Common myeloid progenitor, CD34-positive (primary cell): ENCODE data around the gene ADGRL3.

Experiments used
- CTCF ChIA-PET: fragments of 350-600 bp; sonication (Branson Sonifier 250); formaldehyde crosslinking; loops from one replicate; lab custom pipeline; 2021; ENCODE audit warnings: antibody characterized with exemption; lab: Charles Lee
- POLR2A ChIA-PET: fragments of 350-600 bp; sonication (Branson Sonifier 250); formaldehyde crosslinking; loops from one replicate; lab custom pipeline; 2021; ENCODE audit warnings: antibody characterized with exemption; lab: Charles Lee
- DNase-seq, 3 donors: peaks; one replicate each; pipeline versions ENCODE4 v3.0.0 to v3.0.0-alpha.2; 2013
- H3K27ac ChIP-seq, 2 experiments: 1 replicate in 1 of 2; 2 replicates in 1 of 2; pipeline ENCODE4 v1.7.0; 2013; ENCODE audit warnings: inconsistent platforms in 2 of 2, low read length in 2 of 2, mild to moderate bottlenecking in 2 of 2, low read depth in 1 of 2, moderate library complexity in 1 of 2; ENCODE audit not compliant: severe bottlenecking in 2 of 2, insufficient read depth in 1 of 2, poor library complexity in 1 of 2
- H3K27me3 ChIP-seq, 5 experiments: replicated peaks in 2 of 5; 1 replicate in 3 of 5; 2 replicates in 2 of 5; pipeline versions ENCODE4 v1.6.1 to v1.7.0; 2013; ENCODE audit warnings: low read length in 4 of 5, mild to moderate bottlenecking in 2 of 5, moderate library complexity in 2 of 5, inconsistent platforms in 1 of 5; ENCODE audit not compliant: insufficient read depth in 5 of 5, control insufficient read depth in 4 of 5
- H3K36me3 ChIP-seq, 4 experiments: 1 replicate in 2 of 4; 2 replicates in 2 of 4; pipeline versions ENCODE4 v1.6.1 to v1.7.0; 2013; ENCODE audit warnings: low read length in 3 of 4, control low read depth in 1 of 4, mild to moderate bottlenecking in 1 of 4; ENCODE audit not compliant: control insufficient read depth in 4 of 4, insufficient read depth in 4 of 4
- H3K4me1 ChIP-seq, 4 experiments: 1 replicate in 3 of 4; 2 replicates in 1 of 4; pipeline versions ENCODE4 v1.6.1 to v1.7.1; 2013; ENCODE audit warnings: low read length in 3 of 4, mild to moderate bottlenecking in 3 of 4, control low read depth in 1 of 4, inconsistent platforms in 1 of 4, moderate library complexity in 1 of 4; ENCODE audit not compliant: control insufficient read depth in 4 of 4, insufficient read depth in 4 of 4; ENCODE audit errors: control extremely low read depth in 1 of 4
- H3K4me3 ChIP-seq, 7 experiments: 1 replicate in 4 of 7; 2 replicates in 3 of 7; pipeline versions ENCODE4 v1.5.1 to v1.7.0; 2013; ENCODE audit warnings: mild to moderate bottlenecking in 7 of 7, low read length in 6 of 7, moderate library complexity in 6 of 7, inconsistent platforms in 2 of 7, low read depth in 2 of 7, control low read depth in 1 of 7; ENCODE audit not compliant: insufficient read depth in 4 of 7, control insufficient read depth in 1 of 7; ENCODE audit errors: extremely low read depth in 1 of 7
- H3K9me3 ChIP-seq, 5 experiments: 1 replicate in 4 of 5; 2 replicates in 1 of 5; pipeline versions ENCODE4 v1.6.1 to v1.7.1; 2013; ENCODE audit warnings: low read length in 4 of 5, mild to moderate bottlenecking in 2 of 5, inconsistent platforms in 1 of 5, low read depth in 1 of 5, moderate library complexity in 1 of 5; ENCODE audit not compliant: control insufficient read depth in 4 of 5, insufficient read depth in 2 of 5; ENCODE audit errors: control extremely low read depth in 1 of 5
- WGBS: methylation state at CpG from one replicate; pipeline ENCODE4 v1.1.5; 2013; ENCODE audit not compliant: insufficient coverage; 5-methylcytosine and 5-hydroxymethylcytosine counted together

The ADGRL3 gene

GRCh38 chr4:61782133-61782532 lies 582.0 kb downstream of the ADGRL3 start:
- H3K36me3 ChIP-seq: no peaks in the 10 kb centered on the region
- H3K27ac ChIP-seq: no peak overlapping the region
- ChIA-PET CTCF (no interaction called here), POLR2A (no interaction called here)
- no peak for DNase-seq
- whole genome bisulfite sequencing: no CpG with 5 or more reads among the region's 1 CpG
- H3K27me3 ChIP-seq: no peaks in the 10 kb centered on the region
- no peaks in the 10 kb centered on the region for H3K4me1 ChIP-seq
- no peaks in the 10 kb centered on the region for H3K9me3 ChIP-seq
- H3K4me3 ChIP-seq: no peak overlapping the region

DNA sequence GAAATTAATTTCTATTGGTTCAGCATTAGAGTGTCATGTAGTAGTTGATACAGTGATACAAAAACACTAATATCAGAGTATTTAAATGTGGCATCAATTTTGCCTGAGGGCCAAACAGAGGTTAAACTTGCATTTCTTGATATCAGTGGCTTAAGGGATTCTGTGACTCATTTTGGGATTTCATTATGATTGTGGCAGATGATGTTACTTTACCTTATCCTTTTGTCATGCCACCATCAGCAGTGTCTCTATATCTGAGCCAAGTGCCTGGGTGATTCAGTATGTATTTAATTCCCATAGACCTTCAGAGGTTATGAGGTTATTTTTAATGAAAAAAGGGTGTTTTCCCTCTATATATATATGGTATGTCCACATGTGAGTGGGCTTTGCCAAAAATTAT lies 582.9 kb downstream of the ADGRL3 start:
- no peak overlapping the region for H3K27ac ChIP-seq
- no peaks in the 10 kb centered on the region for H3K4me1 ChIP-seq
- H3K9me3 ChIP-seq: no peaks in the 10 kb centered on the region
- DNase-seq: no peak
- H3K27me3 ChIP-seq: no peaks in the 10 kb centered on the region
- CTCF ChIA-PET: no interaction called here
- H3K36me3 ChIP-seq: no peaks in the 10 kb centered on the region
- POLR2A ChIA-PET: no interaction called here
- H3K4me3 ChIP-seq: no peak overlapping the region

DNA sequence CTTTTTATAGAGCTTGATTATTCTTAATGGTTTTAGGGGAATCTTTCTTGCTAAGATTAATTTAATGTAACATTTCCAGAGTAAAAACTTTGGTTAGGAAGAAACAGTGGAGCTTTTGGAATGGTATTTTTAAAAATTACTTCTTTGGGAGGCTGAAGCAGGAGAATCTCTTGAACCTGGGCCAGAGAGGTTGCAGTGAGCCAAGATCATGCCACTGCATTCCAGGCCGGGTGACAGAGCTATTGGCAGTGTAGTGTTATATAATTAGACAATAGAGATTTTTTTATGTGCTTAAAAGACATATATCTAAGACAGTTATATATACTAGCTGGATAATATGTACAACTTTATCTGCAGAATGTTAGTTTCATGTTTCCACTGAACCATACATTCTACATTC lies 585.6 kb downstream of the ADGRL3 start:
- POLR2A ChIA-PET: no interaction called here
- Histone ChIP-seq H3K4me3 (no peak overlapping the region), H3K27ac (no peak overlapping the region), H3K27me3 (no peaks in the 10 kb centered on the region), H3K4me1 (no peaks in the 10 kb centered on the region), H3K36me3 (no peaks in the 10 kb centered on the region), H3K9me3 (peaks cover 0 to 2% (median 0%) of the 10 kb centered on the region in 5 experiments)
- no CpG with 5 or more reads among the region's 1 CpG for WGBS
- CTCF ChIA-PET: interaction anchor here (1.7 kb wide), 1 partner anchor 14 kb away, joined by 7 read pairs; no protein-coding TSS in a partner anchor
- no peak for DNase-seq

GRCh38 chr4:61786211-61786610 lies 586.1 kb downstream of the ADGRL3 start:
- no peak for DNase-seq
- H3K9me3 ChIP-seq: peaks cover 0 to 3% (median under 1%) of the 10 kb centered on the region in 5 experiments
- ChIA-PET POLR2A (no interaction called here), CTCF (interaction anchor here (1.7 kb wide), 1 partner anchor 14 kb away, joined by 7 read pairs; no protein-coding TSS in a partner anchor)
- no peak overlapping the region for H3K4me3 ChIP-seq
- H3K27me3 ChIP-seq: no peaks in the 10 kb centered on the region
- H3K4me1 ChIP-seq: no peaks in the 10 kb centered on the region
- H3K36me3 ChIP-seq: no peaks in the 10 kb centered on the region
- no peak overlapping the region for H3K27ac ChIP-seq
- no CpG with 5 or more reads among the region's 2 CpGs for WGBS

GRCh38 chr4:61795998-61796397 lies 595.9 kb downstream of the ADGRL3 start:
- WGBS: 100% methylated on average over 4 of the region's 6 CpGs
- ChIA-PET POLR2A (no interaction called here), CTCF (no interaction called here)
- Histone ChIP-seq H3K36me3 (no peaks in the 10 kb centered on the region), H3K4me3 (no peak overlapping the region), H3K27ac (no peak overlapping the region), H3K27me3 (no peaks in the 10 kb centered on the region), H3K9me3 (peaks cover 0 to 4% (median 0%) of the 10 kb centered on the region in 5 experiments), H3K4me1 (peaks cover 0 to 6% (median 0%) of the 10 kb centered on the region in 4 experiments)
- no peak for DNase-seq

DNA sequence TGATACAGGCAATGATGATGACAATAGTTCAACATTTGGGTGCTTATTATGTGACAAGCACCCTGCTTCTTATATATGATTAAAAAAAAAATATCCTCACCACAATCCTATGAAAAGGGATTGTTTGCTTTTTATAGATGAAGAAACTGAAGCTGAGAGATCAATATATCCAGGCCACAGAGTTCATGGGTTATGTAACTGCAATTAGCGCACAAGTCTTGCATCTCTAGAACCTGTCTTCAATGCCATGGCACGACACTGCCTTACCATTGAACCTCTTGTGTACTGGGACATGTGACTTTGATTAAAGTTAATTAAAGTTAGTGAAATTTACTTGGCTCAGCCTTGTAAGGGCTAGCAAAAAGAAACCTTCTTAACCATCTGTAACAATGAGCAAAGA lies 599.7 kb downstream of the ADGRL3 start:
- Histone ChIP-seq H3K4me3 (no peak overlapping the region), H3K4me1 (peaks cover 0 to 6% (median 0%) of the 10 kb centered on the region in 4 experiments), H3K9me3 (no peaks in the 10 kb centered on the region), H3K36me3 (no peaks in the 10 kb centered on the region), H3K27ac (no peak overlapping the region), H3K27me3 (no peaks in the 10 kb centered on the region)
- POLR2A ChIA-PET: no interaction called here
- DNase-seq: no peak
- WGBS: no CpG with 5 or more reads among the region's 2 CpGs
- CTCF ChIA-PET: interaction anchor here (2.2 kb wide), 1 partner anchor 14 kb away, joined by 7 read pairs; no protein-coding TSS in a partner anchor

DNA sequence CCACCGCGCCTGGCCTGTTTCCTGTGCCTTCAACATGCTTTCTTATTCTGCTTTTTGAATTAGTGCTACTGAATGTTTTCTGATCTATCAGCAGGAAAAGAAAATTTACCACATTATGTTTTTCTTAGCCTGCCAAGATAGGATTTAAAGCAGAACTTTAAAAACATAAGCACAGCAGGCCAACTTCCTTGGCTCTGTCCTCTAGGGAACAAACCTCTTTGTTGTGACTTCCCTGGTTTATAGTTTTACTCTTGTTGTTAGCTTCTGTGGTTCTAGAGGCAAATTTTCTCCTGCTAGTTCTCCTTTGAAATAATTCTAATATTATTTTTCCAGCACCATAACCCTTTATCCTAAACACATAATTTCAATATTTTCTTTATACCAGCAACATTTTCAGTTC lies 605.1 kb downstream of the ADGRL3 start:
- no peaks in the 10 kb centered on the region for H3K9me3 ChIP-seq

More for the DNA sequence above, 605.1 kb downstream of the ADGRL3 start:
- Histone ChIP-seq H3K27me3 (no peaks in the 10 kb centered on the region), H3K4me1 (no peaks in the 10 kb centered on the region), H3K36me3 (no peaks in the 10 kb centered on the region), H3K4me3 (no peak overlapping the region), H3K27ac (no peak overlapping the region)
- CTCF ChIA-PET: no interaction called here
- WGBS: no CpG with 5 or more reads among the region's 2 CpGs
- POLR2A ChIA-PET: no interaction called here
- DNase-seq: no peak
